Measurements from ENCODE around the gene ULK3. TPM values are rescaled to one million over a fixed set of nuclear protein-coding genes. Genes with fewer than 3 reads are reported as not detected.

ULK3 gene
- total RNA-seq, 2 experiments from 2014 or later = 56.9 to 58.0 TPM

- Mint-ChIP-seq H3K27me3 (ENCODE audit: low read depth) (peaks cover 14% of the 10 kb centered on the region), H3K4me1 (ENCODE audit: low read depth) (no peaks in the 10 kb centered on the region), H3K36me3 (ENCODE audit: low read depth) (peaks cover 14% of the 10 kb centered on the region), H3K27ac (no peak overlapping the region), H3K9me3 (ENCODE audit: insufficient read depth) (no peaks in the 10 kb centered on the region), H3K4me3 (no peak overlapping the region)
- POLR2A ChIA-PET = no interaction called here
- CTCF ChIA-PET = interaction anchor here (1.4 to 2.3 kb wide), 2 partner anchors 38 to 61 kb away, joined by 3 to 6 read pairs; no protein-coding TSS in a partner anchor
- ATAC-seq (no peak), DNase-seq (no peak)
These were observed 11.0 kb downstream of the ULK3 start for GRCh38 chr15:74831813-74832495.

GRCh38 chr15:74830868-74831267 is 12.1 kb downstream of the ULK3 start:
- DNase-seq (no peak), ATAC-seq (no peak)
- H3K4me1 Mint-ChIP-seq (ENCODE audit: low read depth) = no peaks in the 10 kb centered on the region
- H3K27me3 Mint-ChIP-seq (ENCODE audit: low read depth) = peaks cover 19% of the 10 kb centered on the region
- no peak overlapping the region for H3K4me3 Mint-ChIP-seq
- ChIA-PET CTCF (interaction anchor here (0.6 to 2.8 kb wide), 3 partner anchors 37 to 71 kb away, joined by 3 to 11 read pairs (median 3); no protein-coding TSS in a partner anchor), POLR2A (no interaction called here)
- no peaks in the 10 kb centered on the region for H3K9me3 Mint-ChIP-seq (ENCODE audit: insufficient read depth)
- peaks cover 6% of the 10 kb centered on the region for H3K36me3 Mint-ChIP-seq (ENCODE audit: low read depth)
- H3K27ac Mint-ChIP-seq = no peak overlapping the region

GRCh38 chr15:74829991-74830390 is 13.0 kb downstream of the ULK3 start:
- ATAC-seq (no peak), DNase-seq (no peak)
- Mint-ChIP-seq H3K27me3 (ENCODE audit: low read depth) (peaks cover 21% of the 10 kb centered on the region), H3K36me3 (ENCODE audit: low read depth) (peaks cover under 1% of the 10 kb centered on the region), H3K27ac (no peak overlapping the region), H3K4me1 (ENCODE audit: low read depth) (no peaks in the 10 kb centered on the region), H3K9me3 (ENCODE audit: insufficient read depth) (no peaks in the 10 kb centered on the region), H3K4me3 (no peak overlapping the region)
- CTCF ChIA-PET = interaction anchor here (2.8 to 3.3 kb wide), 2 partner anchors 59 to 72 kb away, joined by 11 to 18 read pairs; no protein-coding TSS in a partner anchor
- POLR2A ChIA-PET = interaction anchor here (0.6 kb wide), 1 partner anchor 11 kb away, joined by 3 read pairs; no protein-coding TSS in a partner anchor

GRCh38 chr15:74829486-74829885 is 13.5 kb downstream of the ULK3 start:
- H3K4me3 Mint-ChIP-seq = no peak overlapping the region
- H3K4me1 Mint-ChIP-seq (ENCODE audit: low read depth) = no peaks in the 10 kb centered on the region
- ATAC-seq = no peak
- no peaks in the 10 kb centered on the region for H3K36me3 Mint-ChIP-seq (ENCODE audit: low read depth)
- H3K27ac Mint-ChIP-seq = no peak overlapping the region
- no peaks in the 10 kb centered on the region for H3K9me3 Mint-ChIP-seq (ENCODE audit: insufficient read depth)
- DNase-seq = no peak
- peaks cover 21% of the 10 kb centered on the region for H3K27me3 Mint-ChIP-seq (ENCODE audit: low read depth)
- CTCF ChIA-PET = interaction anchor here (0.6 to 3.3 kb wide), 3 partner anchors 13 to 72 kb away, joined by 3 to 18 read pairs (median 11); partner anchors contain the start of gene ULK3
- POLR2A ChIA-PET = interaction anchor here (0.6 kb wide), 1 partner anchor 11 kb away, joined by 3 read pairs; no protein-coding TSS in a partner anchor

- Mint-ChIP-seq H3K27me3 (ENCODE audit: low read depth) (peaks cover 23% of the 10 kb centered on the region), H3K4me3 (no peak overlapping the region), H3K27ac (no peak overlapping the region), H3K36me3 (ENCODE audit: low read depth) (no peaks in the 10 kb centered on the region), H3K4me1 (ENCODE audit: low read depth) (no peaks in the 10 kb centered on the region), H3K9me3 (ENCODE audit: insufficient read depth) (no peaks in the 10 kb centered on the region)
- CTCF ChIA-PET = interaction anchor here (0.6 to 3.3 kb wide), 3 partner anchors 14 to 73 kb away, joined by 3 to 18 read pairs (median 11); partner anchors contain the start of gene ULK3
- no peak for ATAC-seq
- no peak for DNase-seq
- POLR2A ChIA-PET = no interaction called here
These were observed 14.1 kb downstream of the ULK3 start for GRCh38 chr15:74828835-74829234.

- H3K9me3 Mint-ChIP-seq (ENCODE audit: insufficient read depth) = no peaks in the 10 kb centered on the region
- no peak for ATAC-seq
- H3K36me3 Mint-ChIP-seq (ENCODE audit: low read depth) = no peaks in the 10 kb centered on the region
- POLR2A ChIA-PET = interaction anchor here (1.3 kb wide), 1 partner anchor 70 kb away, joined by 3 read pairs; no protein-coding TSS in a partner anchor
- CTCF ChIA-PET = interaction anchor here (0.7 to 3.3 kb wide), 5 partner anchors 9 to 74 kb away, joined by 4 to 18 read pairs (median 4); no protein-coding TSS in a partner anchor
- H3K27ac Mint-ChIP-seq = no peak overlapping the region
- no peak for DNase-seq
- H3K4me3 Mint-ChIP-seq = no peak overlapping the region
- no peaks in the 10 kb centered on the region for H3K4me1 Mint-ChIP-seq (ENCODE audit: low read depth)
- H3K27me3 Mint-ChIP-seq (ENCODE audit: low read depth) = peaks cover 23% of the 10 kb centered on the region
These were observed 15.3 kb downstream of the ULK3 start for GRCh38 chr15:74827614-74828013.

- ChIA-PET CTCF (interaction anchor here (0.7 to 3.3 kb wide), 8 partner anchors 10 to 75 kb away, joined by 3 to 18 read pairs (median 4); no protein-coding TSS in a partner anchor), POLR2A (interaction anchor here (1.1 to 1.3 kb wide), 3 partner anchors 17 to 71 kb away, joined by 3 read pairs; no protein-coding TSS in a partner anchor)
- Mint-ChIP-seq H3K27ac (no peak overlapping the region), H3K36me3 (ENCODE audit: low read depth) (no peaks in the 10 kb centered on the region), H3K4me1 (ENCODE audit: low read depth) (no peaks in the 10 kb centered on the region), H3K4me3 (no peak overlapping the region), H3K9me3 (ENCODE audit: insufficient read depth) (no peaks in the 10 kb centered on the region), H3K27me3 (ENCODE audit: low read depth) (peaks cover 23% of the 10 kb centered on the region)
- ATAC-seq (no peak), DNase-seq (no peak)
These were observed 16.0 kb downstream of the ULK3 start for GRCh38 chr15:74826921-74827320.

- peak; percentile 67 for DNase-seq
- Mint-ChIP-seq H3K9me3 (ENCODE audit: insufficient read depth) (no peaks in the 10 kb centered on the region), H3K27me3 (ENCODE audit: low read depth) (peaks cover 23% of the 10 kb centered on the region), H3K4me3 (no peak within 1 kb of the TSS), H3K27ac (no peak within 1 kb of the TSS), H3K4me1 (ENCODE audit: low read depth) (no peaks in the 10 kb centered on the region), H3K36me3 (ENCODE audit: low read depth) (no peaks in the 10 kb centered on the region)
- peak; percentile 66 for ATAC-seq
- CTCF ChIA-PET = interaction anchor here (0.7 to 2.8 kb wide), 4 partner anchors 33 to 75 kb away, joined by 3 to 10 read pairs (median 5); no protein-coding TSS in a partner anchor
- POLR2A ChIA-PET = interaction anchor here (1.1 to 1.3 kb wide), 3 partner anchors 18 to 71 kb away, joined by 3 read pairs; no protein-coding TSS in a partner anchor
These were observed 16.6 kb downstream of the ULK3 start, which contains the start of gene CPLX3 for GRCh38 chr15:74826364-74826819. TSS of gene CPLX3 (plus strand) at chr15:74826627. CDS start at chr15:74826704, 77 bp downstream.

- Mint-ChIP-seq H3K4me1 (ENCODE audit: low read depth) (no peaks in the 10 kb centered on the region), H3K27me3 (ENCODE audit: low read depth) (peaks cover 23% of the 10 kb centered on the region), H3K36me3 (ENCODE audit: low read depth) (no peaks in the 10 kb centered on the region), H3K9me3 (ENCODE audit: insufficient read depth) (no peaks in the 10 kb centered on the region), H3K4me3 (no peak overlapping the region), H3K27ac (no peak overlapping the region)
- ChIA-PET CTCF (interaction anchor here (0.7 to 2.8 kb wide), 4 partner anchors 32 to 75 kb away, joined by 3 to 10 read pairs (median 4); no protein-coding TSS in a partner anchor), POLR2A (interaction anchor here (1.1 to 1.2 kb wide), 2 partner anchors 18 to 19 kb away, joined by 3 read pairs; no protein-coding TSS in a partner anchor)
- DNase-seq (no peak), ATAC-seq (no peak)
These were observed 17.1 kb downstream of the ULK3 start for GRCh38 chr15:74825866-74826265.

- ChIA-PET CTCF (interaction anchor here (0.6 to 2.8 kb wide), 4 partner anchors 37 to 76 kb away, joined by 3 to 10 read pairs (median 4); no protein-coding TSS in a partner anchor), POLR2A (no interaction called here)
- H3K9me3 Mint-ChIP-seq (ENCODE audit: insufficient read depth) = no peaks in the 10 kb centered on the region
- DNase-seq (no peak), ATAC-seq (no peak)
- H3K27ac Mint-ChIP-seq = no peak overlapping the region
- H3K4me3 Mint-ChIP-seq = no peak overlapping the region
- no peaks in the 10 kb centered on the region for H3K4me1 Mint-ChIP-seq (ENCODE audit: low read depth)
- peaks cover 19% of the 10 kb centered on the region for H3K27me3 Mint-ChIP-seq (ENCODE audit: low read depth)
- no peaks in the 10 kb centered on the region for H3K36me3 Mint-ChIP-seq (ENCODE audit: low read depth)
These were observed 18.0 kb downstream of the ULK3 start for GRCh38 chr15:74824976-74825375.

- no peak overlapping the region for H3K4me3 Mint-ChIP-seq
- no peak for ATAC-seq
These were observed 19.6 kb downstream of the ULK3 start for GRCh38 chr15:74823324-74823723.

More at GRCh38 chr15:74823324-74823723, 19.6 kb downstream of the ULK3 start:
- ChIA-PET CTCF (interaction anchor here (0.8 to 1.8 kb wide), 2 partner anchors 52 to 202 kb away, joined by 3 to 5 read pairs; no protein-coding TSS in a partner anchor), POLR2A (interaction anchor here (0.6 kb wide), 1 partner anchor 256 kb away, joined by 3 read pairs; no protein-coding TSS in a partner anchor)
- H3K27ac Mint-ChIP-seq = no peak overlapping the region
- DNase-seq = no peak
- H3K9me3 Mint-ChIP-seq (ENCODE audit: insufficient read depth) = no peaks in the 10 kb centered on the region
- H3K27me3 Mint-ChIP-seq (ENCODE audit: low read depth) = peaks cover 14% of the 10 kb centered on the region
- peaks cover 6% of the 10 kb centered on the region for H3K4me1 Mint-ChIP-seq (ENCODE audit: low read depth)
- no peaks in the 10 kb centered on the region for H3K36me3 Mint-ChIP-seq (ENCODE audit: low read depth)

Data from activated CD8-positive, alpha-beta T cell treated with anti-CD3 and anti-CD28 coated beads, Interleukin-2, amount 10 ng/mL, durations not matched to agents 7 days and 5 days (primary cell).